Islet of Langerhans (tissue), 1 donor: ENCODE measurements around the gene ADCK1.
"Not testable (repeated sequence)": the region's sequence is repeated elsewhere in the genome, so short reads cannot be mapped to it uniquely, and the experiment has no call there.

ENCODE experiments used
- FAIRE-seq: peaks from one replicate; lab custom pipeline; 2011; peaks lifted over from hg19 to GRCh38; lab: Jason Lieb, UNC

Gene ADCK1

DNA sequence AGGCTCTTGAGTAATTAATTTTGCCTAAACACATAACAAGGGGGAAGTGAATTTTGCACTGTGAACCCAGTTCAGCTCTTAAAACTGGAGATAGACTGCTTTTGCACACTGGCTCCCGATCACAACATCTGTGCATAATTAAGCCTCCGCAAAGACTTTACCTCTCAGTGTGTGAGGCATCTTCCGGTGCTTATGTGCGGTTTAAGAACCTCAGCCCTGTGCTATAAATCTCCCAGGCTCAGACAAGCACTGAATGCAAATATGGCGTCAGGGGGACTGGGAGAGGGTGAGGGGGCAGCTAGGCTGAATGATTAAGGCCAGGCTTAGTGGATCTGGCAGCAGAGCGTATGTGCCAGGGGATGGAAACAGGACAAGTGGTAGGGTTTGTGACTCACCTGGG lies 103.3 kb downstream of the ADCK1 start:
- FAIRE-seq: no peak

DNA sequence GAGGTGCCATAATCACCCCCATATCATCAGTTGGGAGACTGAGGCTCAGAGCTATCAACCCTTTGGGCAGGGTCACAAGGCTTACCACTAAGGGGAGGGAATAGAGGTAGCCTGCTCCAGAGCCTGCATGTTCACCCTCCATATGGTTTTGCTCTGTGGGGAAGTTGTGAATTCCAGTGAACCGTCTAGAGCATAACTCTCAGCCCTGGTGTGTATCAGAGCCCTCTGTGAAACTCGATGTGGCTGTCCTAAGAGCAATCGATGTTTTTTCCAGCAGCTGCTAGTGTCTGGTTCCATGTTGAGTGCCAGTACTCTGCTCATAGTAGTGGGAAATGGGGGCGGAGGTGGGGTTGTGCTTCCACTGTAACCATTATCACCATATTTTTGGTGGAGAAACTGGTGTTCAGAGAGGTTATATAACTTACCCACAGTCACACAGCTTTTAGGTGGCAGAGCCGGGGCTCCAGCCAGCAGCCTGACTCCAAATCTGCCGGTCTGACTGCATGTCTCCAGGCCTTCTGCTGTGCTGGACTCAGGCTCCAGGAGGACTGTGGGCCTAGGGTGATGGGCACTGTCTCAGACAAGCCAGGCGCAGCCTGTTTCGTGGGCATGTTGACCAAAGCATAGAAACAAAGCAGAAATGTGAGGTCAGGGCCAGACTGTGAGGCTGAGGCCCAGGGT lies 104.2 kb downstream of the ADCK1 start:
- no peak for FAIRE-seq

DNA sequence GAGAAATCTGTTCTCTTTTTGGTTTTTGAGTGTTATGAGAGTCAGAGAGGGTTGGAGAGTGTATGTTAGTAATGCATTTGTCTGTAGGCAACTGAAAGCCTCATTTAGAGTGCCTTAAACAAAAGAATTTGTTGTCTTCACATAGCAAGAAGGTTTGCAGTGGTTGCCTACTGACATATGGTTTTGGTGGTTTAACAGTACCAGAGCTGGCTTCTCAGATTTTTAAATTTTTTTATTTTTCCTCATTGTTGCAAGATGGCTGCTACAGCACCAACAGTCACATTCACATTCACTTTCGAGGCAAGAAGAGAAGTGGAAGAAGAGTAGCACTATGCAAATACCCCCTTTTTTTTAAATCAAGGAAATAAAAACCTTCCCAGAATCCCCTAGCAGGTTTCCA lies 106.5 kb downstream of the ADCK1 start:
- FAIRE-seq: no peak

DNA sequence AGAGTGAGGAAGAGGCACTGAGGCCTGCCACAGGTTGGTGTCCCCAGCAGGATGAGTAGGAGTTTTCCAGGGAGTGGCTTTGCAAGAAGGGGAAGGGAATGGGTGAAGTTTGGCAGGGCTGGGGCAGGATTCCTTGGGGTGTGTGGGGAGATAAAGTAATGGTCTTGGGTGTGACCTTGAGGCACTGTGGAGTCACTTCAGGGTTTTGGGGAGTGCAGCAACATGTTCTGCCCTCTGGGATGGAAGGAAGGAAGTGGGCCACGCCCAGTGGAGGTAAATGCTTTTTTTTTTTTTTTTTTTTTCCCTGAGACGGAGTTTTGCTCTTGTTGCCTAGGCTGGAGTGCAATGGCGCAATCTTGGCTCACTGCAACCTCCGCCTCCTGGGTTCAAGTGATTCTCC lies 108.9 kb downstream of the ADCK1 start:
- no peak for FAIRE-seq

DNA sequence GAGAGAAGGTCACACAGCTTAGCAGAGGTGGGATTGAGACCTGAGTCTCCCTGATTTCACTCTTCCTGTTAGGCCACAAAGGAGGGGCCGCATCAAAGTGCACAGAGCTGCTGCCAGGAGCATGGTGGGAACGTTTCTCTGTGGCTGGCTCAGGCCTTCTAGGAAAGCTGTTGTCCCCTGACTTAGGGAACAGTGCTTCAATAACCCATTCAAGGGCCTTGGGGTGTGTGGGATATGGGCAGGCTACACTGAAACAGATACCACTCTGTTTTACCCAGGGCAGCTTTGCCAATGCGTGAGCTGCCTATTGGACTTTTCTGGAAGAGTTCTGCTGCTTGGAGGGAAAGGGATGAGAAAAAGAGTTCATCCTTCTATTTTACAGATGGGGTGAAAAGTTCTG lies 110.0 kb downstream of the ADCK1 start:
- FAIRE-seq: no peak

- FAIRE-seq: no peak
These were observed 110.6 kb downstream of the ADCK1 start for GRCh38 chr14:77910506-77910905.

DNA sequence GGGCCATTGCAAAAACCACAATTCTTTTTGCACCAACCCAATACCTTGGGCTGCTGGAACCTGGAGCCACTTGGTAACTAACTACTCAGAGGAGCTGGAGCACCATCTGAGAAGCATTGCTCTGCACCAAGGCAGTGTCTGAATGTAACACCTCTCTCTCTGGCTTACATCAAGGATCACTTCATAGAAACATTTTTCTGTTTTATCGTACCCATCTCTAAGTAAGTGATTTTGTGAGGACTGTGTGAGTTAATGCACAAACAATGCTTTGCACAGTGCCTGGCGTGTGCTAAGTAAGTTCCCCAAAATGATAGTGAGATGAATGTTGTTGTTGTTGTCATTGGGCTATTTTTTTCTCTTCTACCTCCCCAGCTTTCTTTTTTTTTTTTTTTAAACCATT lies 111.4 kb downstream of the ADCK1 start:
- no peak for FAIRE-seq

DNA sequence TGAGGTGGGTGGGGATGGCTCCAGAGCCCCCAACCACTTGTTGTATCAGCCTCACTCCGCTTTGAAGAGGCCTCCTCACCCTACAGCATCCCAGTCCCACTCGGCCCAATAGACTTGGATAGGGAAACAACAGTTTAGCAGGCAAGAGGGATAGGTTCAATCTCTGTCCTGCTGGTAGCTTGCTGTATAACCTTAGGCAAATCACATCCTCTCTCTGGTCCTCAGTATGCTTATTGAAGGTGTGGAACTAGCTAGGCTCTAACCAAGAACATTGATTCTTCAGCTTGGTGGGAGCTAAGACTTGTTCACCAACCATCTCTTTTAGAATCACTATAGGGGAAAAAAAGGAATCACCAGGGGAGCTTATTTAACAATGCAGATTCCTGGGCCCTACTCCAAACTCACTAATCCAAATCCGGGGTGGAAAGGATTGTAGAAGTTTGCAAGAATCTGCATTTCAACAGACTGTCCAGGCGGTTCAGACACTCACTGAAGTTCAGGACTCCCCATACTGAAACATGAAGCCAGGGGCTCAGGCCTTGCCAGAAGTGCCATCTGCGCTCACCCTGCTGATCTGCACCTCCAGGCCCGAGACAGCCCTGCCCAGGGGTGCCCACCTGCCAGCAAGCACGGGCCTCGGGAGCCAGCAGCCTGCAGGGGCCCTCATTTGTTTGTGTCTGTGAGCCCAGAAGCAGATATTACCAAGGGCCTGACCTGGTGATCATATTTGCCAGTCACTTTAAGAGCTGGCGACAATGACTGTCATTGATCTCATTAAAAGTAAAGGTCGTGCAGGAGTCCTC lies 113.0 kb downstream of the ADCK1 start:
- FAIRE-seq: no peak

DNA sequence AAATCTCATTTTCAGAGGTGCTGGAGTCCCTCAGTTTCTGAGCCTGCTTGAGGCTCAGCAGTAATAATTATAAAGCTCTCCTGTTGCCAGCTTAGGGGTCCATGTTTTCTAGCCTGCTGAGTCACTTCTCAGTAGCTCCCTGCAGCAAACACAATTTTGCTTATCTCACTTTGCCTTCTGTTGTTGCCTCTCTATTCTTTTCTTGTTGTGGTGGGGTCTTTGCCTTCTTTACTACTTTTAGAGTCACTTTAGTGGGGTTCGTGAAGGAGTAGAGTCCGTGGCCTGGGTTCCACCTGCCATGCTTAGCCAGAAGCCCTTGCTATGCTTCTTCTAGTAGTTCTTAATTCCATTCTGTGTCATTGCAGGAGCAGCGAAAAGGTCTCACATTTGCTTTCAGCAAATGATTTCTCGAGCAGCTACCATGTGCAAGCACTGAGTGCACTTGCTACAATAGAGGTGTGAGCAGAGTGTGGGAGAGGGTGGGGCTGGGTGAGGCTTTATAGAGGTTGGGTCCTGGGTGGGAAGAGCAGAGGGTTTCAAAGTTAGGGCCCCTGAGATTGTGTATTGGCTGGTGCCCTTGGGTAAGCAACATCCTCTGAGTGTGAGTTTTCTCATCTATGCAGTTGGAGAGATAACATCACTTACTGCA lies 114.3 kb downstream of the ADCK1 start:
- no peak for FAIRE-seq

DNA sequence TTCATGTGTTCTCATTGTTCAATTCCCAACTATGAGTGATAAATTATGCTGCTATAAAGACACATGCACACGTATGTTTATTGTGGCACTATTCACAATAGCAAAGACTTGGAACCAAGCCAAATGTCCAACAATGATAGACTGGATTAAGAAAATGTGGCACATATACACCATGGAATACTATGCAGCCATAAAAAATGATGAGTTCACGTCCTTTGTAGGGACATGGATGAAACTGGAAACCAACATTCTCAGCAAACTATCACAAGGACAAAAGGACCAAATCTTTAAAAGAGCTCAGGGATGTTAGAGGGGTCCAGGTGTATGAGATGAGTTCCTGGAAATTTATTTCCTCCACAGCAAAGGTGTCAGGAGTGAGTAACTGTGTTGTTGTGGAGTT lies 115.5 kb downstream of the ADCK1 start:
- FAIRE-seq: not testable (repeated sequence)

DNA sequence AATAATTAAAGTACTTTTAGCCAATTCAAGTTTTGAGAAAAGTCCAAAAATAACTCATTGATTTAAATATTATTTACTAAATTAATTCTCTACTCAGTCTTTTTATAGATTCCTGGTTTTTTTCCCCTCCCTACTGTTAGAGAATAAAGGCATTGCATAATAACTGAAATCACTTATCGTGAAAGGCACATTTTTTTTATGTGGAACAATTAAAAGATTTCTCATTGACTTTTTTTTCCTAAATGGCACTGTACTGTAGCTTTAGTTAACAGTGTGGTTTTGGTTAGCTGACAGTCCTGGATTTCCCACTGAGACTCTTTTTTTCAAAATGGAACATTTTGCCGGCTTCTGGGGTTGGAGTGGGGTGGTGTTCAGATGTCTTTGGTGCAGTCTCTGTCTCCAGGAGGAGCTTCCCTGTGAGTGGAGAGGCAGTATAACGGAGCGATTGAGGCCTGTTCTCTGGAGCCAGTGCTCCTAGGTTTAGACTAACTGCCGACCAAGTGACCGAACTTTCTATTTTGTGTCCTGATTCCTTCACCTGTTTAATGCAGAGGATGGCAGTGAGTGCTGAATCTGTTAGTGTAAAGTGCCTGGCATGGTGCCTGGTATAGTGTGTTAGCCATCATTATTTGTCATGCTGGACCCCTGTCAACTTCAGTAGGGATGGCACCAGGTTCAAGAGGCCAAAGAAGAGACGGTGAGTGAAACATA lies 117.7 kb downstream of the ADCK1 start:
- no peak for FAIRE-seq

- no peak for FAIRE-seq
These were observed 118.5 kb downstream of the ADCK1 start for GRCh38 chr14:77918448-77918847.

GRCh38 chr14:77920312-77920711 lies 120.4 kb downstream of the ADCK1 start:
- no peak for FAIRE-seq

DNA sequence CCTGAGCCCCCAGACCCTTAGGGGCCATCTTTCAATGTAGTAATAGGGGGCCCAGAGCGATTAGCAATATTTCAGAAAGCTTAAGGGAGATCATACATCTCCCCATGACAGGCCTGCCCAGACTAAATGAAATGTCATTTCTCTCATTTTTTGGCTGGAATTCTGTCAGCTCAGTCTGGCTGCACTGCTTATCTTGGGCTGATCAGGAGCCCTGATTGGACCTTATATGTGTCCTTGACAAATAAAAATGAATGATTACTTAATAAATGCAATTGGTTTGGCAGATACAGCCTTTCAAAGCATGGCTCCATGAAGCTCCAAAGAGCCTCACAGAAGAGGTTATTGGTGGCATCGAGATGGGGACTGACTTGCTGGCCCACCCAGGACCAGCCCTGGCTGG lies 121.9 kb downstream of the ADCK1 start:
- FAIRE-seq: no peak

DNA sequence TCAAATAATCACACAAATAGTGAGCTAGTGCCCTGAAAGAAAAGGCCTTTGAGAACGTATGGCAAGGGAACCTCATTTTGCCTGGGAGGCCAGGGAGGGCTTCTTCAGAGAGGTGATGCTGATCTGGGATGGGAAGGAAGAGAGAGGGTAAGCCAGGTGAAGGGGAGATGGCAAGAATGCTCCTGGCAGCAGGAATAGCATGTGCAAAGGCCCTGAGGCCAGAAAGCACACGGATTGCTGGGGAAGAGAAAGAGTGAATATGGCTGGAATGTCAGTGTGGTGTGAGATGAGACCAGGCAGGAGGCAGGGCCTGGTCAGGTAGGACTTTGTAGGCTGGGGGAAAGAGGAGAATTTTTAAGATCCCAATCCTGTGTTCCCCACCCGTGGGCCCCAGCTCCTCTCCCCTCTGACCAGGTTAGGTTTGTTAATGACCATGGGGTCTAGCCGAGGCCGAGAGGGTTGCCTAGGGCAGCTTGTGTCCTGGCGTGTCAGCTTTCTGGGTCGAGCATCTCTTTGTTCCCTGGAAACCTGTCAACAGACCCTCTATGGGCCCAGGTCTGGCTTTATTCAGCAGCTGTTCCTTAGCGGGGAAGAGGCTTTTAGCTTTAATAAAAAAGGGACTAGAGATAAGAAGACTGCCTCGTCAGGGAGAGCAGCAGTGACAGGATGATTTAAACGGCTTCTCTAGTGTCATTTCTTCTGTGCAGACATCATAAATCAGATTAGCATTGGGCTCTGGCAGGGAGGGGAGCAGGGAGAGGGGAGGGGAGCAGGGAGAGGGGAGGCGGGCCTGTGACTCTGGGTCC lies 123.4 kb downstream of the ADCK1 start:
- FAIRE-seq: peak; percentile 85

- FAIRE-seq: no peak
These were observed 124.4 kb downstream of the ADCK1 start for GRCh38 chr14:77924141-77924948.

DNA sequence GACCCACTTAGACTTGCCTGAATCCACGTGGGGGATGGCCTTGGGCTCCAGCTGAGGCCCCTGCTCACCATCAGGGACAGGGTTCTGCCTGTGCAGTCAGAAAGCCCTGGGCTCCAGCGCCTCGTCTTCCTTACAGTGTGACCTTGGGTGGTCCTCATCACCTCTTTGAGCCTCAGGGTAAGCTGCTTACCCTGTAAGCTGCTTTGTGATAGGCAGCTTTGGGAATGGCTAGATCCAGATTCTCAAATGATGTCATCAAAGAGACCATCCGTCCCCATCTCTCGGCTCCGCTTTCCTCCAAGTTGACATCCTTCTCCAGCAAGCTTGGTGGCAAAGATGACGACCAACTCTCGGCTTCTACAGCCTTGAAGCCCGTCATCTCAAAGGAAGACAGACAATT lies 127.0 kb downstream of the ADCK1 start:
- FAIRE-seq: no peak

- FAIRE-seq: no peak
These were observed 131.5 kb downstream of the ADCK1 start for GRCh38 chr14:77931441-77931840.

- no peak for FAIRE-seq
These were observed 136.3 kb downstream of the ADCK1 start for GRCh38 chr14:77936138-77936639.

DNA sequence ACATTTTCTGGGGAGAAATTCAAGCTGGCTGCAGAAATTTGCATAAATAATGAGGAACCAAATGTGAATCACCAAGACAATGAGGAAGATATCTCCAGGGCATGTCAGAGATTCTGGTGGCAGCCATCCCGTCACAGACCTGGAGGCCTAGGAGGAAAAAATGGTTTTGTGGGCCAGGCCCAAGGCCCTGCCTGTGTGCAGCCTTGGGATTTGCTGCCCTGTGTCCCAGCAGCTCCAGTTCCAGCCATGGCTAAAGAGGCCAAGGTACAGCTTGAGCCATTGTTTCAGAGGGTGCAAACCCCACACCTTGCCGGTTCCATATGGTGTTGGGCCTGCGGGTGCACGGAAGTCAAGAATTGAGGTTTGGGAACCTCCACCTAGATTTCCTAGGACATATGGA lies 147.5 kb downstream of the ADCK1 start:
- FAIRE-seq: no peak
